Measurements from ENCODE around the gene EBLN1.

DNA sequence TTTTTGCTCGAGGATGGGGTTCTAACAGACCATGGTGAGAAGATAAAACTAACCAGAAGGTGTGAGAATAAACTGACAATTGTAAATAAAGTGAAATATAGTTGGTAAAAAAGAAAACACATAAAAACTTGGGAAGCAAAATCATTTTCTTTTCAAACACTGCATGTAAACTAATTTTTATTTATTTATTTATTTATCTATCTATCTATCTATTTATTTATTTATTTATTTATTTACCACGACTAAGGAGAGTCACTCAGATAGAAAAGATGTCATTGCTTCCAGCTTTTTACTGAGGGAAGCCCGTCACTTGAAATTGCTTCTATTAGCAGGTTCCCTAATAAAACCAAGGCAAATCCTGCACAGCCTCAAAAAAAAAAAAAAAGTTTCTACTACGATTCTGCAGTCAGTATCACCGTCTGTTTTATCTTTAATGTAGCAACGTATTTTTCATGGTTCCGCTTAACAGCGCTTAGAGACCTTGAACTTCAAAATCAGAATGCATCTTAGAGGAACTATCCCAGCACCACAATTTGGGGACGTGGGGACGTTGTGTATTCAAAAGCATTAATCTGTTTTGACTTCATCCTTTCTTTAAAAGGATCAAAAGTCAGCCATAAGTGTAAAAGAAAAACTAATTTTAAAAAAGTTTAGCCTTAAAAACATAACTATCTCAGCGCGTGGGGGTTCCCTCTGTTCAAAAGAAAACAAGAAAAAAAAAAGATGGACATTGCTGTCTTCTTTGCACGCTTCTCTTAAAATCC lies 33.3 kb upstream of the EBLN1 start:
- TF ChIP-seq, protein P1, sequence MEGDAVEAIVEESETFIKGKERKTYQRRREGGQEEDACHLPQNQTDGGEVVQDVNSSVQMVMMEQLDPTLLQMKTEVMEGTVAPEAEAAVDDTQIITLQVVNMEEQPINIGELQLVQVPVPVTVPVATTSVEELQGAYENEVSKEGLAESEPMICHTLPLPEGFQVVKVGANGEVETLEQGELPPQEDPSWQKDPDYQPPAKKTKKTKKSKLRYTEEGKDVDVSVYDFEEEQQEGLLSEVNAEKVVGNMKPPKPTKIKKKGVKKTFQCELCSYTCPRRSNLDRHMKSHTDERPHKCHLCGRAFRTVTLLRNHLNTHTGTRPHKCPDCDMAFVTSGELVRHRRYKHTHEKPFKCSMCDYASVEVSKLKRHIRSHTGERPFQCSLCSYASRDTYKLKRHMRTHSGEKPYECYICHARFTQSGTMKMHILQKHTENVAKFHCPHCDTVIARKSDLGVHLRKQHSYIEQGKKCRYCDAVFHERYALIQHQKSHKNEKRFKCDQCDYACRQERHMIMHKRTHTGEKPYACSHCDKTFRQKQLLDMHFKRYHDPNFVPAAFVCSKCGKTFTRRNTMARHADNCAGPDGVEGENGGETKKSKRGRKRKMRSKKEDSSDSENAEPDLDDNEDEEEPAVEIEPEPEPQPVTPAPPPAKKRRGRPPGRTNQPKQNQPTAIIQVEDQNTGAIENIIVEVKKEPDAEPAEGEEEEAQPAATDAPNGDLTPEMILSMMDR (conservative IDR thresholded peaks at IDR 0.05 in 1 of 2, IDR thresholded peaks at IDR 0.05 in 1 of 2; ENCODE audit: low read depth in 1 of 2, low read length in 2 of 2), result no peak
- TF ChIP-seq EZH2 (IDR thresholded peaks at IDR 0.05; ENCODE audit: low read length, missing control alignments), result no peak

Data from fibroblast of lung (primary cell).